ENCODE data around the gene PPP2R3A. TPM values are rescaled to one million over a fixed set of nuclear protein-coding genes. Genes with fewer than 3 reads are reported as not detected.
"Not testable (repeated sequence)": the region's sequence is repeated elsewhere in the genome, so short reads cannot be mapped to it uniquely, and the experiment has no call there.

The PPP2R3A gene
- total RNA-seq, 2 experiments from 2014 or later, result 0.05 to 0.21 TPM

DNA sequence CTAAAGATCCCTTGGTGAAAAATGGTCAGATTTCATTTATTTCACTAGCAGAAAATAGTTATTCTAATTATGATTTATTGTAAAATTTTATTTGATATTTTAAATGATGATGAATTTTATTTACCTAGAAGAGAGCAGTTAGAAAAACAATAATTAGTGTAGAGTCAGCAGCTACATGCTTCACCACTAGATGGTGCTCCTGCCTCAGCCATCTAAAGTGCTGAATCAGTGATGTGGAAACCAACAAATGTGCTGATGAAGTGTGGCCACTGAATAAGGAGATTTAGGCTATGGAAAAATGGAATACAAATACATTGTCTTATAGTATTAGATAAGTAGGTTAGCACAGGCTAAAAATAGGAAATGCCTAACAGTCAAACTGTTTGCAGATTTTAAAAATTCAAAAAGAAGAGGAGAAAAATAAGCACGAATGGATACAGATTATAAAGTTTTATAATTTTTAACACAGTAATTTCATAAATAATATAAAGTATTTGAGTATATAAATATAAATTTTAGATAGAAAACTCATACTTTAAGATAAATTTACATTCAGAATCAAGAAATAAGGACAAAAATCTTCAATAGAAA is 109.8 kb downstream of the PPP2R3A start:
- no peak overlapping the region for H3K27ac Mint-ChIP-seq
- ChIA-PET CTCF (interaction anchor here (0.6 to 6.4 kb wide), 10 partner anchors 14 to 939 kb away, joined by 3 to 51 read pairs (median 3); partner anchors contain the start of gene STAG1), POLR2A (interaction anchor here (1.2 kb wide), 1 partner anchor 677 kb away, joined by 5 read pairs; the partner anchor contains the start of gene STAG1)
- H3K27me3 Mint-ChIP-seq (ENCODE audit: low read depth), result peaks cover 2% of the 10 kb centered on the region
- H3K4me3 Mint-ChIP-seq, result no peak overlapping the region
- H3K9me3 Mint-ChIP-seq (ENCODE audit: insufficient read depth), result no peaks in the 10 kb centered on the region
- H3K4me1 Mint-ChIP-seq (ENCODE audit: low read depth), result peaks cover 8% of the 10 kb centered on the region
- peak; percentile 65 for ATAC-seq
- DNase-seq, result peak; percentile 79
- H3K36me3 Mint-ChIP-seq (ENCODE audit: low read depth), result no peaks in the 10 kb centered on the region

GRCh38 chr3:136075811-136076210 is 110.3 kb downstream of the PPP2R3A start:
- ATAC-seq (no peak), DNase-seq (no peak)
- Mint-ChIP-seq H3K36me3 (ENCODE audit: low read depth) (no peaks in the 10 kb centered on the region), H3K27ac (no peak overlapping the region), H3K4me3 (no peak overlapping the region), H3K27me3 (ENCODE audit: low read depth) (peaks cover 2% of the 10 kb centered on the region), H3K4me1 (ENCODE audit: low read depth) (peaks cover 8% of the 10 kb centered on the region), H3K9me3 (ENCODE audit: insufficient read depth) (no peaks in the 10 kb centered on the region)
- POLR2A ChIA-PET, result no interaction called here
- CTCF ChIA-PET, result interaction anchor here (1.0 to 6.4 kb wide), 8 partner anchors 13 to 938 kb away, joined by 3 to 51 read pairs (median 3); partner anchors contain the start of gene STAG1

GRCh38 chr3:136078421-136079364 is 113.2 kb downstream of the PPP2R3A start:
- DNase-seq (no peak), ATAC-seq (no peak)
- CTCF ChIA-PET, result interaction anchor here (0.7 to 6.4 kb wide), 10 partner anchors 9 to 935 kb away, joined by 3 to 51 read pairs (median 4); partner anchors contain the start of genes MSL2 and STAG1
- peaks cover 4% of the 10 kb centered on the region for H3K9me3 Mint-ChIP-seq (ENCODE audit: insufficient read depth)
- H3K27ac Mint-ChIP-seq, result no peak overlapping the region
- no peaks in the 10 kb centered on the region for H3K27me3 Mint-ChIP-seq (ENCODE audit: low read depth)
- POLR2A ChIA-PET, result no interaction called here
- H3K4me1 Mint-ChIP-seq (ENCODE audit: low read depth), result peaks cover 3% of the 10 kb centered on the region
- no peak overlapping the region for H3K4me3 Mint-ChIP-seq
- H3K36me3 Mint-ChIP-seq (ENCODE audit: low read depth), result peaks cover 1% of the 10 kb centered on the region

DNA sequence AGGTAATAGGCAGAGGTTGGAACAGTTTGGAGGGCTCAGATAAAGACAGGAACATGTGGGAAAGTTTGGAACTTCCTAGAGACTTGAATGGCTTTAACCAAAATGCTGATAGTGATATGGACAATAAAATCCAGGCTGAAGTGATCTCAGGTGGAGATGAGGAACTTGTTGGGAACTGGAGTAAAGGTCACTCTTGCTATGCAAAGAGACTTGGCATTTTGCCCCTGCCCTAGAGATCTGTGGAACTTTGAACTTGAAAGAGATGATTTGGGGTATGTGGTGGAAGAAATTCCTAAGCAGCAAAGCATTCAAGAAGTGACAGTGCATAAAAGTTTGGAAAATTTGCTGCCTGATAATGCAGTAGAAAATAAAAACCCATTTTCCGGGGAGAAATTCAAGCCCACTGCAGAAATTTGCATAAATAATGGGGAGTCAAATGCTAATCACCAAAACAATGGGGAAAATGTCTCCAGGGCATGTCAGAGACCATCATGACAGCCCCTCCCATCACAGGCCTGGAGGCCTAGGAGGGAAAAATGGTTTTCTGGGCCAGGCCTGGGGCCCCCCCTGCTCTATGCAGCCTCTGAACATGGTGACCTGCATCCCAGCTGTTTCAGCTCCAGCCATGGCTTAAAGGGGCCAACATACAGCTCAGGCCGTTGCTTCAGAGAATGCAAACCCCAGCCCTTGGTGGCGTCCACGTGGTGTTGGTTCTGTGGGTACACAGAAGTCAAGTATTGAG is 118.3 kb downstream of the PPP2R3A start:
- H3K9me3 Mint-ChIP-seq (ENCODE audit: insufficient read depth); DNase-seq; H3K27ac Mint-ChIP-seq; H3K4me3 Mint-ChIP-seq; H3K4me1 Mint-ChIP-seq (ENCODE audit: low read depth); ATAC-seq; POLR2A ChIA-PET; H3K27me3 Mint-ChIP-seq (ENCODE audit: low read depth); H3K36me3 Mint-ChIP-seq (ENCODE audit: low read depth): not testable (repeated sequence)
- CTCF ChIA-PET, result interaction anchor here (1.7 kb wide), 1 partner anchor 669 kb away, joined by 7 read pairs; the partner anchor contains the start of gene STAG1

- H3K4me1 Mint-ChIP-seq (ENCODE audit: low read depth); H3K27me3 Mint-ChIP-seq (ENCODE audit: low read depth); POLR2A ChIA-PET; H3K36me3 Mint-ChIP-seq (ENCODE audit: low read depth); H3K27ac Mint-ChIP-seq; CTCF ChIA-PET; H3K4me3 Mint-ChIP-seq; ATAC-seq; H3K9me3 Mint-ChIP-seq (ENCODE audit: insufficient read depth); DNase-seq: not testable (repeated sequence)
Observed at GRCh38 chr3:136085067-136085466, 119.5 kb downstream of the PPP2R3A start.

DNA sequence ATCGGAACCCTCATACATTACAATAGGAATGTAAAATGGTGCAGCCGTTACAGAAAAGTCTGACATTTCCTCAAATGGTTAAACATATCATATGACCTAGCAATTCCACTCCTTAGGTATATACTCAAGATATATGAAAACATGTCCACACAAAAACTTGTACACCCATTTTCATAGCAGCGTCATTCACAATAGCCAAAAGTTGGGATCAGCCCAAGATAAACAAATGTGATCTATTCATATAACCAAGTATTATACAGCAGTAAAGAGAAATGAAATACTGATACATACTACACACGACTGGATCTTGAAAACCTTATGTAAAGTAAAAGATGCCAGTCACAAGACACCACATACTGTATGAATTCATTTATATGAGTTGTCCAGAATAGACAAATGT is 128.2 kb downstream of the PPP2R3A start:
- POLR2A ChIA-PET, result no interaction called here
- Mint-ChIP-seq H3K4me3 (no peak overlapping the region), H3K4me1 (ENCODE audit: low read depth) (no peaks in the 10 kb centered on the region), H3K9me3 (ENCODE audit: insufficient read depth) (no peaks in the 10 kb centered on the region), H3K27me3 (ENCODE audit: low read depth) (peaks cover 2% of the 10 kb centered on the region), H3K36me3 (ENCODE audit: low read depth) (no peaks in the 10 kb centered on the region), H3K27ac (no peak overlapping the region)
- CTCF ChIA-PET, result no interaction called here
- DNase-seq (no peak), ATAC-seq (no peak)

DNA sequence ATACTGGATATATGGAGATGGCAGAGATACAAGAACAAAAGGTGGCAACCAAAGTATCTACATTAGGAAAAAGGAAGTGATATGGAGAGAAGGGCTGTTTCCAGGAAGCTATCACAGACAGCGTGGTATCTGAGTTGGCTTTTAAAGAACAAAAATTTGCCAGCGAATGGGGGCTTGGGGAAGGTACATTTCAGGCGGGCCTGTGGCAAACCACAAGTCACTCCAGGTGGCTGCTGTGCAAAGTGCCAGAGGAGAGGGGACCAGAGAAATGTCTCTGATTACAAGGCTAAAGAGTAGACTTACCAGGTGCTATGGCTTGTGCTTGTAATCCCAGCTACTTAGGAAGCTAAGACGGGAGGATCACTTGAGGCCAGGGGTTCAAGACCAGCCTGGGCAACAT is 139.5 kb downstream of the PPP2R3A start:
- ChIA-PET POLR2A (no interaction called here), CTCF (interaction anchor here (1.1 kb wide), 1 partner anchor 647 kb away, joined by 3 read pairs; the partner anchor contains the start of gene STAG1)
- H3K36me3 Mint-ChIP-seq (ENCODE audit: low read depth), result peaks cover 4% of the 10 kb centered on the region
- H3K27me3 Mint-ChIP-seq (ENCODE audit: low read depth), result no peaks in the 10 kb centered on the region
- H3K4me3 Mint-ChIP-seq, result no peak overlapping the region
- no peaks in the 10 kb centered on the region for H3K9me3 Mint-ChIP-seq (ENCODE audit: insufficient read depth)
- H3K4me1 Mint-ChIP-seq (ENCODE audit: low read depth), result peaks cover 22% of the 10 kb centered on the region
- peak overlapping the region; percentile 50 for H3K27ac Mint-ChIP-seq
- ATAC-seq, result no peak
- DNase-seq, result peak; percentile 24

GRCh38 chr3:136106101-136106500 is 140.6 kb downstream of the PPP2R3A start:
- H3K4me3 Mint-ChIP-seq, result no peak overlapping the region
- no peak overlapping the region for H3K27ac Mint-ChIP-seq
- H3K4me1 Mint-ChIP-seq (ENCODE audit: low read depth), result peaks cover 23% of the 10 kb centered on the region
- no peaks in the 10 kb centered on the region for H3K27me3 Mint-ChIP-seq (ENCODE audit: low read depth)
- ATAC-seq (no peak), DNase-seq (no peak)
- H3K36me3 Mint-ChIP-seq (ENCODE audit: low read depth), result peaks cover 4% of the 10 kb centered on the region
- H3K9me3 Mint-ChIP-seq (ENCODE audit: insufficient read depth), result no peaks in the 10 kb centered on the region
- POLR2A ChIA-PET, result no interaction called here
- CTCF ChIA-PET, result no interaction called here

DNA sequence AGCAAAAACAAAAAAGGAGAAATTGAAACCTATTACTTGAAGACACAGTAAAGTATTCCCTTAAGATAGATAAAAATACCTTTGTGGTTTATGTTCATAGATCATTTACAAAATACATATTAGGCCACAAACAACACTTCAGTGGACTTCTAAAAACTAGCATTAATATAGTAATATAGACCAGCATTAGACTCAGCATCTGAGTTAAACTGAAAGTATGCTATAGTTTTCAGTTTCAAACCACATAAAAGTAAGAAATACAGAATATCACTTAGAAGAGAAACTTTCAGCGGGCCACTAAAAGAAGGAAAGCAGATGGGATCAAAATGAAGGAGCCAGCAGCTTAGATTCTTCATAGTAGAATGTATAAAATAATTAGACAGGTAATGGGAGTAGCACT is 144.0 kb downstream of the PPP2R3A start:
- Mint-ChIP-seq H3K4me3 (no peak overlapping the region), H3K36me3 (ENCODE audit: low read depth) (peaks cover 5% of the 10 kb centered on the region), H3K4me1 (ENCODE audit: low read depth) (peaks cover 23% of the 10 kb centered on the region), H3K9me3 (ENCODE audit: insufficient read depth) (no peaks in the 10 kb centered on the region), H3K27me3 (ENCODE audit: low read depth) (peaks cover 6% of the 10 kb centered on the region), H3K27ac (no peak overlapping the region)
- no peak for DNase-seq
- ATAC-seq, result peak; percentile 36
- ChIA-PET POLR2A (no interaction called here), CTCF (interaction anchor here (0.8 kb wide), 1 partner anchor 22 kb away, joined by 4 read pairs; no protein-coding TSS in a partner anchor)

DNA sequence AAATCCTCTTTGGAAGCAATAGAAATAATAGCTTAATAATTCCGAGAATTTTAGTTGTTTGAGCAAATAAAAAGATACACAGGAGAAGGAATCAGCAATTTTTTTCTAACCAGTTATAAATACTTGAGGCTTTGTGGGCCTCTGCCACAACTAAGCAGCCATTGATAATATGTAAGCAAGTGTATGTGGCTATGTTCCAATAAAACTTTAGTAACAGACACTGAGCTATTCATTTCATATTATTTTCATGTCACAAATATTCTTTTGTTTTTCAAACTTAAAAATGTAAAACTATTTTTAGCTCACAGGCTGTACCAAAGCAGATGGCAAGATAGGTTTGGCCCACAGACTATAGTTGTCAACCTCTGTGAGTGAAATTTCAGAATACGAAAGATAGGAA is 145.0 kb downstream of the PPP2R3A start:
- CTCF ChIA-PET, result no interaction called here

GRCh38 chr3:136114421-136114820 is 148.9 kb downstream of the PPP2R3A start:
- ChIA-PET CTCF (no interaction called here), POLR2A (no interaction called here)

More for the DNA sequence above, 145.0 kb downstream of the PPP2R3A start:
- H3K27me3 Mint-ChIP-seq (ENCODE audit: low read depth), result peaks cover 6% of the 10 kb centered on the region
- peaks cover 2% of the 10 kb centered on the region for H3K36me3 Mint-ChIP-seq (ENCODE audit: low read depth)
- POLR2A ChIA-PET, result no interaction called here
- no peaks in the 10 kb centered on the region for H3K9me3 Mint-ChIP-seq (ENCODE audit: insufficient read depth)
- ATAC-seq, result no peak
- no peak for DNase-seq
- no peak overlapping the region for H3K27ac Mint-ChIP-seq
- peaks cover 18% of the 10 kb centered on the region for H3K4me1 Mint-ChIP-seq (ENCODE audit: low read depth)
- H3K4me3 Mint-ChIP-seq, result no peak overlapping the region

More at GRCh38 chr3:136114421-136114820, 148.9 kb downstream of the PPP2R3A start:
- Mint-ChIP-seq H3K27ac (no peak overlapping the region), H3K36me3 (ENCODE audit: low read depth) (peaks cover 6% of the 10 kb centered on the region), H3K9me3 (ENCODE audit: insufficient read depth) (no peaks in the 10 kb centered on the region), H3K27me3 (ENCODE audit: low read depth) (peaks cover 11% of the 10 kb centered on the region), H3K4me3 (no peak overlapping the region), H3K4me1 (ENCODE audit: low read depth) (peaks cover 7% of the 10 kb centered on the region)
- ATAC-seq, result no peak
- DNase-seq, result no peak

All from activated CD8-positive, alpha-beta T cell treated with anti-CD3 and anti-CD28 coated beads, Interleukin-2, amount 10 ng/mL, durations not matched to agents 7 days and 5 days (primary cell).